ENCODE results near the gene TECPR2.

DNA sequence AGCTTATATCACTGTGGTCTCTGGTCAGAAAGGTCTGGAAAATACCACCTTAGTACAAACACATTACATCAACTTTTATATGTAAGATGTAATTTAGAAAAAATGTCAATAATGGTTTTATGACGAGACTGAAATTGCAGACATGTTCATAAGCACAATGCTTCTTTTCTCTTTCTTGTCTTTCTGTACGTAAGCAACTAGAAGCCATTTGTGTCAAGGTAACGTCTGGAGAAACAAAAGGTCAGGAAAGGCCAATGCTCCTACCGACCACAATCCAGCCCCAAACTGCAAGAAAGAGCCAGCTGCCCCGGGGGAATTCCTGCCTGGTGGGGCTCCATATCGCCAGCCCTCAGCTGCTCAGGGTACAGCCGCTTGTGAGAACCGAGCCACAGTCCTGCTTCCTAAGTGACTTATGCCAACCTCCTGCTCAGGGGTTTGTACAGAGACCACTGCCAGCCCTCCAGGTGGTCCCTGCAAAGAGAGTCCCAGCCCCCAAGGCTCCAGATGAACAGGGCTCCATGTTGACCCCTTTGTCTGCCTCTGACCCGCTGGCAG is 36.9 kb upstream of the TECPR2 start:
- TF ChIP-seq POLR2A (IDR thresholded peaks at IDR 0.05) = no peak
- TF ChIP-seq, protein P1, sequence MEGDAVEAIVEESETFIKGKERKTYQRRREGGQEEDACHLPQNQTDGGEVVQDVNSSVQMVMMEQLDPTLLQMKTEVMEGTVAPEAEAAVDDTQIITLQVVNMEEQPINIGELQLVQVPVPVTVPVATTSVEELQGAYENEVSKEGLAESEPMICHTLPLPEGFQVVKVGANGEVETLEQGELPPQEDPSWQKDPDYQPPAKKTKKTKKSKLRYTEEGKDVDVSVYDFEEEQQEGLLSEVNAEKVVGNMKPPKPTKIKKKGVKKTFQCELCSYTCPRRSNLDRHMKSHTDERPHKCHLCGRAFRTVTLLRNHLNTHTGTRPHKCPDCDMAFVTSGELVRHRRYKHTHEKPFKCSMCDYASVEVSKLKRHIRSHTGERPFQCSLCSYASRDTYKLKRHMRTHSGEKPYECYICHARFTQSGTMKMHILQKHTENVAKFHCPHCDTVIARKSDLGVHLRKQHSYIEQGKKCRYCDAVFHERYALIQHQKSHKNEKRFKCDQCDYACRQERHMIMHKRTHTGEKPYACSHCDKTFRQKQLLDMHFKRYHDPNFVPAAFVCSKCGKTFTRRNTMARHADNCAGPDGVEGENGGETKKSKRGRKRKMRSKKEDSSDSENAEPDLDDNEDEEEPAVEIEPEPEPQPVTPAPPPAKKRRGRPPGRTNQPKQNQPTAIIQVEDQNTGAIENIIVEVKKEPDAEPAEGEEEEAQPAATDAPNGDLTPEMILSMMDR (IDR thresholded peaks at IDR 0.05) = no peak

Data from body of pancreas (tissue), 4 donors.